ENCODE data around the gene USP17L11. TPM values are rescaled to one million over a fixed set of nuclear protein-coding genes. Genes with fewer than 3 reads are reported as not detected.
A peak's percentile ranks its signal among the peaks of the same experiment; 100 is the strongest.
"Not testable (repeated sequence)": the region's sequence is repeated elsewhere in the genome, so short reads cannot be mapped to it uniquely, and the experiment has no call there.

The USP17L11 gene
- not detected for total RNA-seq

GRCh38 chr4:9215105-9215504, at the start of gene USP17L11:
Gene USP17L11 (plus strand): TSS chr4:9215405. CDS start chr4:9215405, 0 bp downstream.
- not testable (repeated sequence) for ATAC-seq (ENCODE audit: low FRiP score in 2 of 2); H3K4me1 ChIP-seq; H3K27me3 ChIP-seq; H3K27ac ChIP-seq; H3K9me3 ChIP-seq; DNase-seq; H3K4me3 ChIP-seq; H3K36me3 ChIP-seq
- WGBS, 2 donors: no CpG with 5 or more reads among the region's 14 CpGs

- no CpG with 5 or more reads among the region's 8 CpGs for WGBS, 2 donors
- not testable (repeated sequence) for H3K4me3 ChIP-seq; DNase-seq; ATAC-seq (ENCODE audit: low FRiP score in 2 of 2); H3K9me3 ChIP-seq; H3K27me3 ChIP-seq; H3K27ac ChIP-seq; H3K4me1 ChIP-seq; H3K36me3 ChIP-seq
These were observed 49.2 kb upstream of the USP17L11 start for GRCh38 chr4:9165990-9166389.

GRCh38 chr4:9169791-9170459, 45.3 kb upstream of the USP17L11 start, which contains the start of gene FAM90A26:
Gene FAM90A26 (plus strand): TSS chr4:9170409. CDS start chr4:9173173, 2,764 bp downstream.
- no CpG with 5 or more reads among the region's 11 CpGs for WGBS, 2 donors

GRCh38 chr4:9210357-9210756, 4.8 kb upstream of the USP17L11 start, which contains the start of gene USP17L10:
Gene USP17L10 (plus strand): TSS chr4:9210657. CDS start chr4:9210657, 0 bp downstream.
- H3K36me3 ChIP-seq; H3K27me3 ChIP-seq; H3K27ac ChIP-seq; DNase-seq; H3K4me1 ChIP-seq; H3K9me3 ChIP-seq; H3K4me3 ChIP-seq; ATAC-seq (ENCODE audit: low FRiP score in 2 of 2): not testable (repeated sequence)
- no CpG with 5 or more reads among the region's 13 CpGs for WGBS, 2 donors

More at GRCh38 chr4:9169791-9170459, 45.3 kb upstream of the USP17L11 start, which contains the start of gene FAM90A26:
- not testable (repeated sequence) for ATAC-seq (ENCODE audit: low FRiP score in 2 of 2); H3K4me3 ChIP-seq; H3K27ac ChIP-seq; H3K9me3 ChIP-seq; H3K27me3 ChIP-seq; H3K36me3 ChIP-seq; H3K4me1 ChIP-seq; DNase-seq

- H3K27ac ChIP-seq; H3K36me3 ChIP-seq; H3K9me3 ChIP-seq; H3K27me3 ChIP-seq; H3K4me1 ChIP-seq; ATAC-seq (ENCODE audit: low FRiP score in 2 of 2); H3K4me3 ChIP-seq: not testable (repeated sequence)
- WGBS, 2 donors: 75 to 78% methylated on average over 9 to 11 of the region's 14 CpGs
- peak in 1 of 2 donors; percentile 19 for DNase-seq
These were observed 504 bp upstream of the USP17L11 start for GRCh38 chr4:9214701-9215100.

- ATAC-seq (ENCODE audit: low FRiP score in 2 of 2); H3K27me3 ChIP-seq; H3K9me3 ChIP-seq; DNase-seq; H3K4me3 ChIP-seq; H3K27ac ChIP-seq; H3K36me3 ChIP-seq; H3K4me1 ChIP-seq: not testable (repeated sequence)
- WGBS, 2 donors: no CpG with 5 or more reads among the region's 13 CpGs
These were observed 4.6 kb downstream of the USP17L11 start, which contains the start of gene USP17L12 for GRCh38 chr4:9219852-9220251. Gene USP17L12 (plus strand): TSS chr4:9220152. CDS start chr4:9220152, 0 bp downstream.

GRCh38 chr4:9224596-9224995, 9.4 kb downstream of the USP17L11 start, which contains the start of gene USP17L13:
Gene USP17L13 (plus strand): TSS chr4:9224896. CDS start chr4:9224896, 0 bp downstream.
- not testable (repeated sequence) for H3K4me1 ChIP-seq; H3K27ac ChIP-seq; H3K27me3 ChIP-seq; H3K4me3 ChIP-seq; H3K9me3 ChIP-seq; H3K36me3 ChIP-seq; DNase-seq; ATAC-seq (ENCODE audit: low FRiP score in 2 of 2)
- no CpG with 5 or more reads among the region's 14 CpGs for WGBS, 2 donors

- H3K27me3 ChIP-seq; H3K27ac ChIP-seq; H3K9me3 ChIP-seq; ATAC-seq (ENCODE audit: low FRiP score in 2 of 2); H3K4me1 ChIP-seq; H3K4me3 ChIP-seq; H3K36me3 ChIP-seq: not testable (repeated sequence)
- 92 to 93% methylated on average over 5 of the region's 8 CpGs for WGBS, 2 donors
- peak in 1 of 2 donors; percentile 10 for DNase-seq
These were observed 15.0 kb downstream of the USP17L11 start for GRCh38 chr4:9230249-9230648.

GRCh38 chr4:9234085-9234484, 18.9 kb downstream of the USP17L11 start, which contains the start of gene USP17L15:
Gene USP17L15 (plus strand): TSS chr4:9234385. CDS start chr4:9234385, 0 bp downstream.
- not testable (repeated sequence) for H3K4me3 ChIP-seq; H3K36me3 ChIP-seq; H3K27ac ChIP-seq; H3K4me1 ChIP-seq; H3K9me3 ChIP-seq; ATAC-seq (ENCODE audit: low FRiP score in 2 of 2); DNase-seq; H3K27me3 ChIP-seq
- no CpG with 5 or more reads among the region's 15 CpGs for WGBS, 2 donors

- H3K9me3 ChIP-seq; H3K36me3 ChIP-seq; H3K27ac ChIP-seq; H3K4me3 ChIP-seq; H3K4me1 ChIP-seq; H3K27me3 ChIP-seq; ATAC-seq (ENCODE audit: low FRiP score in 2 of 2): not testable (repeated sequence)
- WGBS, 2 donors: no CpG with 5 or more reads among the region's 12 CpGs
- peak in 1 of 2 donors; percentile 15 for DNase-seq
These were observed 23.3 kb downstream of the USP17L11 start for GRCh38 chr4:9238461-9238860.

GRCh38 chr4:9243579-9243978, 28.4 kb downstream of the USP17L11 start, which contains the start of gene USP17L17:
Gene USP17L17 (plus strand): TSS chr4:9243879. CDS start chr4:9243879, 0 bp downstream.
- H3K27ac ChIP-seq; H3K4me3 ChIP-seq; DNase-seq; ATAC-seq (ENCODE audit: low FRiP score in 2 of 2); H3K4me1 ChIP-seq; H3K27me3 ChIP-seq; H3K9me3 ChIP-seq; H3K36me3 ChIP-seq: not testable (repeated sequence)
- WGBS, 2 donors: 83 to 88% methylated on average over 7 of the region's 14 CpGs

GRCh38 chr4:9247953-9248680, 32.9 kb downstream of the USP17L11 start, which contains the start of gene USP17L18:
Gene USP17L18 (plus strand): TSS chr4:9248630. CDS start chr4:9248630, 0 bp downstream.
- H3K4me3 ChIP-seq; H3K27me3 ChIP-seq; H3K4me1 ChIP-seq; H3K36me3 ChIP-seq; H3K27ac ChIP-seq; H3K9me3 ChIP-seq; ATAC-seq (ENCODE audit: low FRiP score in 2 of 2): not testable (repeated sequence)
- 92 to 96% methylated on average over 12 to 14 of the region's 26 CpGs for WGBS, 2 donors
- DNase-seq: peak in 1 of 2 donors; percentile 20

GRCh38 chr4:9253078-9253477, 37.9 kb downstream of the USP17L11 start, which contains the start of gene USP17L19:
Gene USP17L19 (plus strand): TSS chr4:9253378. CDS start chr4:9253378, 0 bp downstream.
- H3K9me3 ChIP-seq; H3K36me3 ChIP-seq; H3K27me3 ChIP-seq; H3K4me1 ChIP-seq; DNase-seq; H3K4me3 ChIP-seq; H3K27ac ChIP-seq; ATAC-seq (ENCODE audit: low FRiP score in 2 of 2): not testable (repeated sequence)
- no CpG with 5 or more reads among the region's 13 CpGs for WGBS, 2 donors

Measured in upper lobe of left lung (tissue), 6 donors.